Breast epithelium (tissue), 3 donors: ENCODE measurements around the gene SS18.

ENCODE experiments used
- POLR2A ChIP-seq: fragments of 450-650 bp; IDR thresholded peaks from one replicate; pipeline ENCODE4 v1.6.1; 2016; ENCODE audit warnings: antibody characterized with exemption, mild to moderate bottlenecking, moderate library complexity
- POLR2AphosphoS5 ChIP-seq, 3 donors: sonication (generic); formaldehyde crosslinking; IDR thresholded peaks; one replicate each; pipeline ENCODE4 v1.6.1; 2017; ENCODE audit warnings: antibody characterized with exemption in 3 of 3

- TF ChIP-seq POLR2AphosphoS5 (IDR thresholded peaks at IDR 0.05) (no peak), POLR2A (no peak)
Measured at GRCh38 chr18:26059357-26059756, 31.1 kb downstream of the SS18 start.
